ENCODE results near the gene SEMA5B.

DNA sequence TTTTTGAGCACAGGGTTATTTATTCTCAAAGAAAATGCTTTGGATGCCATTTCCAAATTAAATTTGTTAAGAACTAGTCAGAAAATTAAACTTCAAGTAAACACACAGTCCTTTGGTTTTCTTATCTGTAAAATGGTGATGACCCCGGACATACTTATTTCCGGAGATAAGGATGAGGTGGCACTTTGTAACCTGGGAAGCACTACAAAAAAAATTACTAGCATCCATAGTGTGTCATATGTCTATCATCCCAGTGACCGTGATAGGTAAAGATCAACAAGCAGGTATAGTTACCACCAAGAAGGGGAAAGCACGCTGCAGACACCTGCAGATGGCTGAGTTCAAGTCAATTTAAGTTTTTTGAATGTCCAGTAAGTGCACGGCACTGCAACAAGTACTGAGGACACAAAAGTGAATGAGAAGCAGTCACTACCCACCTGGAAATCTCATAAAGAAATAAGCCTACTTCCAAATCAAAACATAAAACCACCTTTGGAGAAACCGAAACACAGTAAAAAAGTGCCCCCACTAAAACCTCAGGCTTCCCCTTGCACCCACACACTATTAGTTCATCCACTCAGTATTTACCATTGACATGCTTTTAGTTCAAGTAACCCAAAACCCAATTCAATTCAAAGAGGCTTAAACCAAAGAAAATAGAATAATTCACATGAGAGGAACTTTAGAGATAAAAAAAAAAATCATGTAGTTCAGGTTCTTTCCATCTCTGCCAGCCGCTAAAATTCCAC is 24.6 kb downstream of the SEMA5B start:
- no peak for TF ChIP-seq POLR2A (IDR thresholded peaks at IDR 0.05; ENCODE audit: low read depth, low read length)
- no peak for TF ChIP-seq TAF1 (IDR thresholded peaks at IDR 0.05; ENCODE audit: low read depth, low read length)
- no peak for TF ChIP-seq POLR2AphosphoS5 (IDR thresholded peaks at IDR 0.05; ENCODE audit: low read depth, low read length)
- TF ChIP-seq POU2F2 (IDR thresholded peaks at IDR 0.05; ENCODE audit: low read depth, low read length) = no peak
- no peak for TF ChIP-seq PAX5 (IDR thresholded peaks at IDR 0.05; ENCODE audit: insufficient read depth, low read length, severe bottlenecking)
- no peak for TF ChIP-seq SPI1 (IDR thresholded peaks at IDR 0.05; ENCODE audit: low read depth, low read length)
